SJCRH30 (cell line): ENCODE measurements around the gene GPC6. TPM values are rescaled to one million over a fixed set of nuclear protein-coding genes. Genes with fewer than 3 reads are reported as not detected.
A peak's percentile ranks its signal among the peaks of the same experiment; 100 is the strongest.
"Not testable (repeated sequence)": the region's sequence is repeated elsewhere in the genome, so short reads cannot be mapped to it uniquely, and the experiment has no call there.

Experiments
- DNase-seq, 2 experiments: peaks; one replicate each; pipeline ENCODE4 v3.0.0-alpha.2; 2015 to 2020
- H3K27ac ChIP-seq: fragments of 250-450 bp; sonication (Bioruptor Pico); 2 replicates; pipeline ENCODE4 v1.5.1; 2020; ENCODE audit warnings: mild to moderate bottlenecking, moderate library complexity
- H3K27me3 ChIP-seq: fragments of 250-450 bp; sonication (Bioruptor Pico); 2 replicates; pipeline ENCODE4 v1.5.1; 2020; ENCODE audit warnings: mild to moderate bottlenecking, moderate library complexity
- H3K36me3 ChIP-seq: fragments of 250-450 bp; sonication (Bioruptor Pico); 2 replicates; pipeline ENCODE4 v1.5.1; 2020; ENCODE audit warnings: mild to moderate bottlenecking, moderate library complexity
- H3K4me1 ChIP-seq: fragments of 250-450 bp; sonication (Bioruptor Pico); 2 replicates; pipeline ENCODE4 v1.5.1; 2020; ENCODE audit warnings: mild to moderate bottlenecking, moderate library complexity
- H3K4me3 ChIP-seq: fragments of 250-450 bp; sonication (Bioruptor Pico); 2 replicates; pipeline ENCODE4 v1.5.1; 2020; ENCODE audit warnings: mild to moderate bottlenecking, moderate library complexity
- H3K9me3 ChIP-seq: fragments of 250-450 bp; sonication (Bioruptor Pico); replicated peaks from 2 replicates; pipeline ENCODE4 v1.5.1; 2020; ENCODE audit warnings: mild to moderate bottlenecking, moderate library complexity
- total RNA-seq: library from RNA; depleted of rRNA; stranded (reverse); fragments of >200 nt; shearing (Covaris generic); gene quantifications from 2 replicates; pipeline ENCODE4 v1.2.3, GENCODE V29; 2014

Gene GPC6
- total RNA-seq, 1 experiment from 2014 or later = 21.1 TPM

DNA sequence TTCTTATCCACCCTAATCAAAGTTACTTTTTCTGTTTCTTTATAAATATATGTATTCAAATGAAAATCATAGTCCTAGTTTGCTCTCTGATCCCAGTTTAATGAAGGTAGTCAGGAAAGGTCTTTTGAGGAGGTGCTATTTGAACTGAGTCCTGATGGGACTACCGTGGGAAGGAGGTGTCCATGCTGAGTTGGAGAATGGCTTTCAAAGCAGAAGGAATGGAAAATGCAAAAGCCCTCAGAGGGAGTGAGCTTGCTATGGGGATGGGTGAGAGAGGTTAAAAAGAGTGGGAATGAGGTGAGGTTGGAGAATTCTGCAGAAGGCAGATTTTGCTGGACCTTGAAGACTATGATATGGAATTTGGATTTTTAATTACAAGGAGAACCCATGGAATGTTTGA, 193.6 kb downstream of the GPC6 start:
- no peaks in the 10 kb centered on the region for H3K9me3 ChIP-seq
- no peaks in the 10 kb centered on the region for H3K4me1 ChIP-seq
- H3K27ac ChIP-seq = no peak overlapping the region
- DNase-seq = no peak
- H3K27me3 ChIP-seq = no peaks in the 10 kb centered on the region
- no peaks in the 10 kb centered on the region for H3K36me3 ChIP-seq
- no peak overlapping the region for H3K4me3 ChIP-seq

DNA sequence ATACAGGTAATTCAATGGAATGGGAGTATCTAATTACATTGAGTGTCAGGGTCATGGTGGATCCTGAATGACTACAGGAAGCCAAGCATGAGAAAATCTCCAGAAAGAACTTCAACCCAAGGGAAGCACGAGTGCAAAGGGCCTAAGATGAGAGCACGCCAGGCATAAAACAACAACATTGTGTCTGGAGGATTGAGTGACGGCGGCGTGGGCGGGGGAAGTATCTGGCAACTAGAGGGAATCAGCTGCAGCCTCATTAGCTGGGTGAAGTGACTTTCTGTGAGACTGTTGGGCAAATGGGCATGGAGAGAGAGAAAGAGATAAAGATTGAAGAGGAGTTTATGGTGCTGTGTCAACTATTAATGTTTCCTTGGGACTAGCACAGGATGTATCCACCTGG, 194.3 kb downstream of the GPC6 start:
- no peak overlapping the region for H3K27ac ChIP-seq
- H3K27me3 ChIP-seq = no peaks in the 10 kb centered on the region
- no peaks in the 10 kb centered on the region for H3K4me1 ChIP-seq
- no peak overlapping the region for H3K4me3 ChIP-seq
- DNase-seq = no peak
- H3K9me3 ChIP-seq = no peaks in the 10 kb centered on the region
- no peaks in the 10 kb centered on the region for H3K36me3 ChIP-seq

DNA sequence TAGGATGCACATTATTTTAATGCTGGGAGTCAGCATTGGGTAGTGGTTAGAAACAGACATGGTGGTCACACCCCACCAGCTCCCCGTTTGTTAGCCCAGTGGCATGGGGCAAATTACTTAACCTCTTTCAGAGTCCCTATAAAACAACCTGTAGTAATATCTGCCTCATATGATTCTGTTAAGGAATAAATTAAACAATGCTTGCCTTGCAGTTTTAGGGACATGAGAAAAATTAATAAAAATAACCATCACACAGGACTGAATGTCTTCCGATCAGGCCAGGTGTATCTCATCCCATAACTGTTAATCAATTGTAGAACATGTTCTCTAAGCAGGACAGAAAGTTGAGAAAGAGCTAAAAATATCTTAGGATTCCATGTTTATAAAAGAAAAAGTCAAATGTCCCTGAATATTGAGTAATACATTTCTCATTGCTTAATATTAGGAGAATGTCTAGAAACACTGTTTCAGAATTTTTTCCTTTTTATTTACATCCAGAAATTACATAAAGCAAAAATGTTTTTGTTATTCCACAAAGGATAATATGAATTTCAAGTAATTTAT, 196.5 kb downstream of the GPC6 start:
- H3K4me3 ChIP-seq = no peak overlapping the region
- H3K36me3 ChIP-seq = no peaks in the 10 kb centered on the region

DNA sequence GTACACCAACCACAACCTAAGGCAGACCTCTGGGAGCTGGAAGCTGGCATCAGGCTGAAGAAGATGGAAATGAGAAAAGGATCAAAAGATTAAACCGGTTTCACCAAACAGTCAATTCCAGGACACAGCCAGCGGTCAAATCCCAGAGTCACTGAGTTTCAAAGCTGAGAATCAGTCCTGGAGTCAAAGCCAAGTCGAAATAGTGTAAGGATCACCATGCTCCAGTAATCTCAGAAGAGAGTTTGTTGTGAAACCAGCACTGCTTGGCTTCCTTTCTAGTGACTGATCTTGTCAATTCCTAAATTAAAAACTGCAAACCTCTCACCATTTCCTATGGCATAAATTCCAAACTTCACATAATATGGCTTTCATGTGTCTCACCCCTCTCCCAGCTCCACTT, 198.8 kb downstream of the GPC6 start:
- Histone ChIP-seq H3K4me1 (no peaks in the 10 kb centered on the region), H3K4me3 (no peak overlapping the region), H3K27me3 (no peaks in the 10 kb centered on the region), H3K27ac (no peak overlapping the region), H3K36me3 (no peaks in the 10 kb centered on the region), H3K9me3 (no peaks in the 10 kb centered on the region)
- no peak for DNase-seq

More for the DNA sequence above, 196.5 kb downstream of the GPC6 start:
- DNase-seq = no peak
- Histone ChIP-seq H3K4me1 (no peaks in the 10 kb centered on the region), H3K27me3 (no peaks in the 10 kb centered on the region), H3K9me3 (no peaks in the 10 kb centered on the region), H3K27ac (no peak overlapping the region)

DNA sequence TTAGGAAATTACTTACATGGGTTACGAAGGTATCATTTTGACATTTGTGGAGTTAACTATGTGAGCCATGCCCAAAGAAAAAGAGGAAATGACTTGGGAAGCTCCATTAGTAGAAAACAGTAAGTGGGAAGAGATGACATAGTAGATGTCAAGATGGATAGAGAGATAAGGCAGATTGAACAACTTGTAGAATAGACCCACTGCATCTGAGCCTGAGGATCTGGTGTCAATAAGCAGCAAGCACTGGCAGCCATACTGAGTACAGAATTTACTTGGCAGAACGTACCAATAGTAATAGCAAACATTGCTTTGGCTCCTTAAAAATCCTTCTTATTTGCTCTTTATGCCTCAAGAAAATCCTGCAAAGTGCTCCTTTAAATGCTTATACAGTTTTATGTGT, 203.8 kb downstream of the GPC6 start:
- no peak overlapping the region for H3K27ac ChIP-seq
- H3K27me3 ChIP-seq = no peaks in the 10 kb centered on the region
- no peaks in the 10 kb centered on the region for H3K4me1 ChIP-seq
- H3K4me3 ChIP-seq = no peak overlapping the region
- no peaks in the 10 kb centered on the region for H3K36me3 ChIP-seq
- H3K9me3 ChIP-seq = no peaks in the 10 kb centered on the region
- DNase-seq = no peak

DNA sequence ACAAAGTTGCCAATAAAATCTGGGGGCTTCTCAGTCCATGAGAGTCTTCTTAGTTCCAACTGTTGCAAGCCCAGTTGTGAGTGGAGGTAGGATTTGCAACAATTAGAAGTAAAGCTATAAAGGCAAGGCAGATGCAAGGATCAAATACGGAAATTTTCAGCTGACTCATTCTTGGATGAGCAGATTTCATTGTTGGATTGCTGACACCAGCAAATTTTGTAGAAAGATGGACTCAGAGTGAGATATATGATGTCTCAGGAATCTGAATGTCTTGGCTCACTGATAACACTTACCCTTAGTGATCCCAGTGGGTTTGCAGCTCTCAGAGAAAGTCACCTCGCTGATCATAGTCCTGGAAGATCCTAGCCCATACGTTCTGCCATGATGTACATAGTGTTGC, 209.0 kb downstream of the GPC6 start:
- Histone ChIP-seq H3K4me3 (no peak overlapping the region), H3K36me3 (no peaks in the 10 kb centered on the region), H3K4me1 (no peaks in the 10 kb centered on the region), H3K27me3 (no peaks in the 10 kb centered on the region), H3K27ac (no peak overlapping the region), H3K9me3 (no peaks in the 10 kb centered on the region)
- no peak for DNase-seq

DNA sequence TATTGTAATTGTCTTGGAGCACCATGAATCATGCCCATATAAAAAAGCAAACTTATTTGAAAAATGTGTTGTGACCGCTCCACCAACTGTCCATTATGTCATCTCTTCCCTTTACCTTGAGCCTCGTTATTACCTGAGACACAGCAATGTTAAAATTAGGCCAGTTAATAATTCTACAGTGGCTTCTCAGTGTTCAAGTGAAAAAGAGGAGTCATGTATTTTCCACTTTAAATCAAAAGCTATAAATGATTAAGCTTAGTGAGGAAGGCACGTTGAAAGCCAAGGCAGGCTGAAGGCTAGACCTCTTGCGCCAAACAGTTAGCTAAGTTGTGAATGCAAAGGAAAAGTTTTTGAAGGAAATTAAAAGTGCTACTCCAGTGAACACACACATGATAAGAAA, 210.5 kb downstream of the GPC6 start:
- Histone ChIP-seq H3K4me1 (no peaks in the 10 kb centered on the region), H3K27me3 (no peaks in the 10 kb centered on the region), H3K4me3 (no peak overlapping the region), H3K36me3 (no peaks in the 10 kb centered on the region), H3K27ac (no peak overlapping the region), H3K9me3 (no peaks in the 10 kb centered on the region)
- no peak for DNase-seq

DNA sequence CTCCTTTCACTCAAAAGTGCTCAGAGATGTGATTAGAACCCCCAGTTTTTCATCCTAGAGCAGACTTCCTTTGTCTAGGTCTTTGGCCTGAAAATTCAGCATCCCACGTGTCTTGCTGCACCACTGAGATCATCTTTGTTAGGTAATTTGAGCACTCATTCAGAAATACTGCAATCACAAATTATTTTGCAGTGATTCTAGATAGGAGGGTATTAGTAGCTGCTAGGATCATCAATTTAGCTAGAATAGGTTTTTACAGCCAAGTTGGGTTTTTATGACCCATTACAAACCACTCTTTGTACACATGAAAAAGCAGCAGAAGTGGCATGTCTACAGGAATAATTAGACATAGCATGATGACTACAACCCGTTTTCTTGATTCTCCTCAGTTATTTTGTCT, 219.6 kb downstream of the GPC6 start:
- Histone ChIP-seq H3K27ac (no peak overlapping the region), H3K9me3 (no peaks in the 10 kb centered on the region), H3K4me3 (no peak overlapping the region), H3K27me3 (no peaks in the 10 kb centered on the region), H3K36me3 (no peaks in the 10 kb centered on the region), H3K4me1 (no peaks in the 10 kb centered on the region)
- no peak for DNase-seq

DNA sequence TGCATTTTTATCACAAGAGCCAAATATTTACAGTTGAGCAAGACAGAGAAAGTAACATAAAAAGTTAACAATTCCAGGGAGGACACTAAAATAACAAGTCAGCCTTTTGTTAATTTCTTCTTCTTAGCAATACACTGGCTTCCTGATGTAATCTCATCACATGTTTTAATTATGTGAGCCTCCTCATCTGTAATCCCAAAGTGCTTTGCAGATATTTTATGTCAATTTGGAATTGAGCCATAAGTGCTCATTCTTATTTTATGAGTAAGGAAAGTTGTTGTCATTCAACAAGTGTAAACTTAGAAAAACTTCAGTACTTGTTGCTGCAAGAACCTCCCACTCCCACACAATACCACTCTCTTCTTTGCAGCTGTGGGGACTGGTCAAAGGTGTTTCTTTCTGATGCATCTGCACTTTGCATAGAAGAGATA, 223.6 kb downstream of the GPC6 start:
- H3K27ac ChIP-seq = 0 out of 2 replicates have a peak overlapping the region, but pooled peaks have one; percentile 10
- H3K27me3 ChIP-seq = no peaks in the 10 kb centered on the region
- no peaks in the 10 kb centered on the region for H3K36me3 ChIP-seq
- H3K4me3 ChIP-seq = no peak overlapping the region
- peak in 1 of 2 experiments; percentile 16 for DNase-seq
- no peaks in the 10 kb centered on the region for H3K9me3 ChIP-seq
- H3K4me1 ChIP-seq = no peaks in the 10 kb centered on the region

DNA sequence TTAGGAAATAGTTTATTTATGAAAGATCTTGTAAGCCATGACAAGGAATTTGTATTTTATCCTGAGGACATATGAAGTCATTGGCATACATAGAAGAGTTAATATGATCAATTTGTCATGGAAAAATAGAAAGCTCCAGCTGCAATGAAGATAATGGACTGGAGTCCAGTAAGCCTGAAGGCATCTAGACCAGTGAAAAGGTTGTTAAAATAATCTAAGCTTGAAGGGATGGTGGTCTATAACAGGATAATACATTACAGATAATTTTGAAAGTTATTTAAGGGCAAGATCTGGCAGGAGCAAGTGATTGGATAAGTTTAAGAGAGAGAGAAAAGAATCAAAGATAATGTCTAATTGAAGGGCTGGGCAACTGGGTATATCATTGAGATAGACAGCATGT, 224.2 kb downstream of the GPC6 start:
- H3K4me3 ChIP-seq = no peak overlapping the region
- DNase-seq = peak in 1 of 2 experiments; percentile 28
- H3K9me3 ChIP-seq = no peaks in the 10 kb centered on the region
- no peaks in the 10 kb centered on the region for H3K27me3 ChIP-seq
- no peaks in the 10 kb centered on the region for H3K36me3 ChIP-seq
- no peaks in the 10 kb centered on the region for H3K4me1 ChIP-seq
- 0 out of 2 replicates have a peak overlapping the region, but pooled peaks have one; percentile 10 for H3K27ac ChIP-seq

DNA sequence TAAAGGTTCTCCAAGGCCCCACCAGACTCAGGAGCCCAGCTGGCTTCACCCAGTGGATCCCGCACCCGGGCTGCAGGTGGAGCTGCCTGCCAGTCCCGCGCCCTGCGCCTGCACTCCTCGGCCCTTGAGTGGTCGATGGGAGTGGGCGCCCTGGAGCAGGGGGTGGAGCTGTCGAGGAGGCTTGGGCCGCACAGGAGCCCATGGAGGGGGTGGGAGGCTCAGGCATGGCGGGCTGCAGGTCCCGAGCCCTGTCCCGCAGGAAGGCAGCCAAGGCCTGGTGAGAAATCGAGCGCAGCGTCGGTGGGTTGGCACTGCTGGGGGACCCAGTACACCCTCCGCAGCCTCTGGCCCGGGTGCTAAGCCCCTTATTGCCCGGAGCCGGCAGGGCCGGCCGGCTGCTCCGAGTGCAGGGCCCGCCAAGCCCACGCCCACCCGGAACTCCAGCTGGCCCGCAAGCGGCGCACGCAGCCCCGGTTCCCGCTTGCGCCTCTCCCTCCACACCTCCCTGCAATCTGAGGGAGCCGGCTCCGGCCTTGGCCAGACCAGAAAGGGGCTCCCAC, 228.1 kb downstream of the GPC6 start:
- not testable (repeated sequence) for H3K27ac ChIP-seq, H3K4me1 ChIP-seq, H3K4me3 ChIP-seq, H3K9me3 ChIP-seq, H3K27me3 ChIP-seq, DNase-seq, H3K36me3 ChIP-seq

DNA sequence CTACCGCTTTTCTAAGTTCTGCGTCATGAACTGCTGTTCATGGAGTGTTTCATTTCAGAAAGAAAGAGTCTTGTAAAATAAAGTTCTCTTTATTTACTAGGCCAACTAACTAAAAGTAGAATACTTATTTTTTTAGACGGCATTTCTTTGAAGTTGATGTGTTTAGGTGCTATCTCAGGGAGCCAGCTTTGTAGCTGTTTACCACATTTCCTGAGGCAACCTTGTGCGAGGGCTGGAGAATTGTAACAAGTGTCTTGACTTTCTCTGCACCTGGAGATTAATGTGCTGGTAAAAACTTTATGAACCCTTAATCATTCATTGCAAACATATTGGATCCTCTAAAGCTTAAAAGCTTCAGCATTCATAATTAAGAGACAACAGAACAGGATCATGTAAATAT, 229.3 kb downstream of the GPC6 start:
- Histone ChIP-seq H3K36me3 (no peaks in the 10 kb centered on the region), H3K27ac (no peak overlapping the region), H3K9me3 (no peaks in the 10 kb centered on the region), H3K4me1 (no peaks in the 10 kb centered on the region), H3K27me3 (no peaks in the 10 kb centered on the region), H3K4me3 (no peak overlapping the region)
- DNase-seq = no peak

DNA sequence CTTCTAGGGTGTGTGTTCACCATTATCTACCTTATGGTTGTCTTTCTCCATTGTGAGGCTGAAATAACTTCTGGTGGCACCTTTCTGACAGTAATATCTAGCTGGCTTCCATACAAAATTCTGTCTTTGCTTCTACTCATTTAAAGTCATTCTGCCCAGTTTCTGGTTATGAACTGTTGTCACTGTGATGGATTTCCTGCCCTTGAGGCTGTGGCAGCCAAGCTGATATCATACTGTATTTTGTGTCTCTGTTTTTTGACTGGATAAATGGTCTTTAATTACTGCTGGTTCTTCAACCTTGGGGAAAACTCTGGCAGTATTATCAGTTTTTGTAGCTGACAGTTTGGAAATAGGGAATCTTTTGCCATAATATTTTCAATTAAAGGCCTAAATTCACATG, 233.4 kb downstream of the GPC6 start:
- Histone ChIP-seq H3K27ac (no peak overlapping the region), H3K27me3 (no peaks in the 10 kb centered on the region), H3K36me3 (no peaks in the 10 kb centered on the region), H3K4me1 (no peaks in the 10 kb centered on the region), H3K9me3 (no peaks in the 10 kb centered on the region), H3K4me3 (no peak overlapping the region)
- DNase-seq = no peak

DNA sequence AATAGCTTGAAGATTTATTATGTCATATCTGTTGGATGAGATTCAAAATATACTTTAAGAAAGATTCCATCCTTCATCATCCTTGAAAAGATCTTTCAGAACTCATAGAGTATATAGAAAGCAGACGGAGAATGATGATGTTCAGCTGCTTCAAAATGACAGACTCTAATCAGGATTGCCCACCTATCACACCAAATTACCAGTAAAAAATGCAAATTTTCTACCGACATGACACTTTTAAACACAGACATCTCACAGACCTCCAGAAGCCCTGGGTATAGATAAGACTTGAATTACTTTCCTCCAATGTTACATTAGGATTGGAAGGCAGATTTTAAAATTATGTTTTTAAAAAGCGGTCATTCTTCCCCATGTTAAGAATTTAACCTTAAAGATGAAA, 235.5 kb downstream of the GPC6 start:
- Histone ChIP-seq H3K27me3 (no peaks in the 10 kb centered on the region), H3K27ac (no peak overlapping the region), H3K9me3 (no peaks in the 10 kb centered on the region)

DNA sequence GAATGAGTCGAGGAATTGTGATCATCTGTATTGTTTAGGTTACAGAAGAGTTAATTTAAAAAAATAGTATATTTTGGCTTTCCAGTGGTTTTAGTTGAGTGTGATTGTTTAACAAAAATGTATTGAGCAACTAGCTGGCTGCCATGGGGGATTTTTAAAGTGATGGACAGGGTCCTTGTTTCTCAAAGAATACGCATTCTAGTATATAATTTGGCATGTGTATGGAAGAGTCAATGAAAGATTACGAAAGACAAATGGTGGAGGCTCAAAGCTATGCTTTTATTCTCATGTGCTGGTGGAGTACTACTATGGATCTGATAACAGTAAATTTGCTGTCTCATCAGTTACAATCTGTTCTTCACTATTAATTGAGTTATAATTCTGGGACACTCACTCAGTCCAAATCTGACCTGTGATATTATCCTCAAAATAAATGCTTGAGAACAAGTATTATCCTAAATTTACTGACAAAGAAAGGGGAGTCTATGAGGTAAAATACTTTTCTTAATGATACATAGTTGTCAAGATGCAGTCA, 240.0 kb downstream of the GPC6 start:
- no peak overlapping the region for H3K4me3 ChIP-seq
- no peaks in the 10 kb centered on the region for H3K27me3 ChIP-seq
- peaks cover 7% of the 10 kb centered on the region; the same call in 1 of the 2 replicates for H3K9me3 ChIP-seq
- H3K27ac ChIP-seq = no peak overlapping the region
- no peaks in the 10 kb centered on the region for H3K4me1 ChIP-seq
- H3K36me3 ChIP-seq = no peaks in the 10 kb centered on the region
- no peak for DNase-seq

More for the DNA sequence above, 235.5 kb downstream of the GPC6 start:
- no peaks in the 10 kb centered on the region for H3K4me1 ChIP-seq
- no peaks in the 10 kb centered on the region for H3K36me3 ChIP-seq
- no peak for DNase-seq
- no peak overlapping the region for H3K4me3 ChIP-seq

DNA sequence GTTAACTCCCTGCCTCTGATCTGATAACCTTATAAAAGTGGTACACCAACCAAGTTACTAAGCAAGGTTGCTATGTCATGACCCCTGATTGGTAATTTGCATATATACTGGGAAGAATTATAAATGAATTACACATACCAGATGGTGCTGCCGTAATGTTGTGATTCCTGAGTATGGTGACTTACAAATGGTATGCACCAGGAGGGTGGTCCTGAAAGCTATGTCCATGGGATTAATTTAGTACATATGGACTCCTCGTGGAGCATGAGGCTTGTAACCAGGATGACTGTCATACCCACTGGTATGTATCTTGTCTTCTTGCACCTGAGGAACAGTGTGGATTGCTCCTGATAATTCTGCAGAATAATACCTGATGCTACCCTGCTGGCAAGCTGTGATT, 240.6 kb downstream of the GPC6 start:
- no peaks in the 10 kb centered on the region for H3K36me3 ChIP-seq
- H3K9me3 ChIP-seq = peaks cover 7% of the 10 kb centered on the region; the same call in 1 of the 2 replicates
- H3K27me3 ChIP-seq = no peaks in the 10 kb centered on the region
- H3K4me1 ChIP-seq = no peaks in the 10 kb centered on the region
- H3K4me3 ChIP-seq = no peak overlapping the region
- H3K27ac ChIP-seq = no peak overlapping the region
- DNase-seq = no peak
